Keratinocyte (primary cell): ENCODE results near the gene SMCO1.
"Not testable (repeated sequence)": the region's sequence is repeated elsewhere in the genome, so short reads cannot be mapped to it uniquely, and the experiment has no call there.

Experiments used
- CTCF ChIP-seq, 3 experiments: IDR thresholded peaks in 1 of 3; conservative IDR thresholded peaks in 1 of 3; optimal IDR thresholded peaks in 1 of 3; 2 replicates in 2 of 3; 3 replicates in 1 of 3; pipeline versions ENCODE3 to v1.5.1; 2011; ENCODE audit warnings: low read length in 3 of 3, mild to moderate bottlenecking in 3 of 3, moderate library complexity in 2 of 3, control low read depth in 1 of 3, inconsistent platforms in 1 of 3; ENCODE audit not compliant: insufficient read depth in 2 of 3; ENCODE audit errors: extremely low read depth in 1 of 3
- EZH2 ChIP-seq: IDR thresholded peaks from one replicate; pipeline ENCODE4 v1.6.1; 2012; ENCODE audit warnings: inconsistent platforms, mild to moderate bottlenecking, low read length, moderate library complexity

GRCh38 chr3:196550172-196550571 lies 35.0 kb upstream of the SMCO1 start:
- not testable (repeated sequence) for TF ChIP-seq CTCF (optimal IDR thresholded peaks at IDR 0.05 in 1 of 3, IDR thresholded peaks at IDR 0.05 in 1 of 3, conservative IDR thresholded peaks at IDR 0.05 in 1 of 3; ENCODE audit: extremely low read depth in 1 of 3, insufficient read depth in 2 of 3, low read length in 3 of 3); EZH2
